HG03442 (cell line): Measurements from ENCODE around the gene ERCC6L.

Experiments
- ATAC-seq: cut with Tn5 transposase; IDR thresholded peaks from one replicate; pipeline ENCODE4 v1.9.1; 2021; ENCODE audit warnings: mild to moderate bottlenecking, moderate library complexity; ENCODE audit not compliant: unreplicated experiment

The ERCC6L gene

DNA sequence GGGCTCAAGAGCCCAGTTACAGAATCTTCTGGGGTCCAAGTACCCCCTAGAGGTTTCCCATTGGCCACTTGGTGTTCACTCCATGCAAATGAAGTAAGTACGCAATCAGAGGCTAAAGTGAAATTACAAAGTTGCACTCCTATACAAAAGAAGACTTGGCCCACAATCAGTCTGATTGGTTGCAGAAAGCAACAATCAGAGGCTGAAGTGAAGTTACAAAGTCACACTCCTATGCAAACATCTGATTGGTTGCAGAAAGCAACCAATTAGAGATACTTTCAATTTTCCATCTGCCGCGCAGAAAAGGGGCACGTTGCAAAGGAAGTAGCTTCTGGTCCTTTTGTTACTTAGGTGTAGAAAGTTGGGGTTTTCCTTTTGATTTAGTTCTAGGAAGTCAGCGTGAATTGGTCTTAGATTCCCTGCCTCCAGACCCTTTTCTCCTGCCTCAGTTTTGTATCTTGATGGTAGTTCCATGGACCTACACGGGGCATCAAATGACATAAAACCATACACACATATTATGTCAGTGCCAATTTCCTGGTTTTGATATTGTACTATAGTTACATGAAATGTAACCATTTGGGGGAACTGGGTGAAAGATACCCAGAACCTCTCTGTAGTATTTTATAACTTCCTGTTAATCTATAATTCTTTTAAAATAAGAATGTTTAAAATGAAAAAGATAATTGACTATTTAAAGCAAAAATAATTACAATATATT lies 69.7 kb downstream of the ERCC6L start:
- ATAC-seq = no peak

DNA sequence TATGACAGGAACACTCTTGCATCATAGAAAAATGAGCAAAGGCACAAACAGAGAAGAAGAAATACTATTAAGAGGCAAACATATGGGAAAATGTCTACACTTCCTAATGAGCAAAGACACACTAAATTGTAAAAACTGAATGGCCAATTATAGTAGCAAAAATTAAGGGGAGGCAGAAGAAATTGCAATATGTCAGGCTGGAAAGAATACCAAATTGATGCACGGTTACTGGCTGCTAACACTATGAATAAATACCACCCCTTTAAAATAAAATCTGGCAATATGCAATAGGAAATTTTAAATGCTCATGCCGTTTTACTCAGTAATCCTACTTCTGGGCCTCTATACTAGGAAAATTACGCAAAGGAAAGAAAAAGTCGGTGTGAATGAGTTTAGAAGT lies 73.3 kb downstream of the ERCC6L start:
- ATAC-seq = no peak

DNA sequence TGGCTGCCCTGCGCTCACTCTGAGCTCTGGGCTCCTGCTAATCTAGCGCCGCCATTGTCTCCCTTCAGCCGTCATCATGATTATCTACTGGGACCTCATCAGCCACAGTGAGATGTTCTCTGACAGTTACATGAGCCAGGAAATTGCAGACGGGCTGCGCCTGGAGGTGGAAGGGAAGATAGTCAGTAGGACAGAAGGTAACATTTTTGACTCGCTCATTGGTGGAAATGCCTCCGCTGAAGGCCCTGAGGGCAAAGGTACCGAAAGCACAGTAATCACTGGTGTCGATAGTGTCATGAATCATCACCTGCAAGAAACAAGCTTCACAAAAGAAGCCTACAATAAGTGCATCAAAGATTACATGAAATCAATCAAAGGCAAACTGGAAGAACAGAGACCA lies 79.1 kb downstream of the ERCC6L start:
- no peak for ATAC-seq

DNA sequence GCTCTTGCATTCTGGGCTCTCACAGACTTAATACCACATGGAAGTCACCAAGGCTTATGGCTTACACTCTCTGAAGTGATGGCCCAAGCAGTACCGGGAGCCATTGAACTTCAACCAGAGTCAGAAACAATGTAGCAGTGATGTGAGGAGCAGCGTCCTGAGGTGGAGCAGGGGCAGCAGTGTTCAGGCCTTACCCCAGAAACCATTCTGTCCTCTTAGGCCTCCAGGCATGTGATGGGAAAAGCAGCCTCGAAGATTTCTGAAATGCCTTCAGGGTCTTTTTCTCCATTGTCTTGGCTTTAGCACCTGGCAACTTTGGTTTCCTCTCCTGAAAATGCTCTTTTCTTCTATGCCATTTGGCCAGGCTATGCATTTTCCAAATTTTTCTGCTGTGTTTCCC lies 80.1 kb downstream of the ERCC6L start:
- no peak for ATAC-seq
